ENCODE data around the gene RNF183. TPM values are rescaled to one million over a fixed set of nuclear protein-coding genes. Genes with fewer than 3 reads are reported as not detected.

The RNF183 gene
- polyA plus RNA-seq, 1 donor from 2014 or later = not detected

- Histone ChIP-seq H3K4me2 (ENCODE audit: low read length) (no peak overlapping the region), H3K27ac (ENCODE audit: low read length) (no peak overlapping the region), H3K9me3 (ENCODE audit: low read length) (no peaks in the 10 kb centered on the region), H3K27me3 (ENCODE audit: insufficient read depth, low read depth, low read length) (no peaks in the 10 kb centered on the region), H3F3A (ENCODE audit: insufficient read depth, low read length, poor library complexity, severe bottlenecking) (no peaks in the 10 kb centered on the region), H3K9me2 (ENCODE audit: insufficient read depth, low read length) (no peaks in the 10 kb centered on the region), H3K4me3 (ENCODE audit: low read length) (no peak overlapping the region), H3K36me3 (ENCODE audit: insufficient read depth, low read length) (no peaks in the 10 kb centered on the region), H2AFZ (ENCODE audit: low read depth, low read length) (no peak overlapping the region), H4K20me1 (ENCODE audit: insufficient read depth) (no peaks in the 10 kb centered on the region), H3K9ac (ENCODE audit: low read length) (no peak overlapping the region), H3K79me2 (replicated peaks; ENCODE audit: insufficient read depth, low read length) (no peaks in the 10 kb centered on the region)
- TF ChIP-seq EZH2 (IDR thresholded peaks at IDR 0.05; ENCODE audit: borderline replicate concordance, insufficient read depth, low read length, poor library complexity, severe bottlenecking) (no peak), REST (IDR thresholded peaks at IDR 0.05; ENCODE audit: borderline replicate concordance) (no peak), TAF1 (IDR thresholded peaks at IDR 0.05; ENCODE audit: low read depth) (no peak), EP300 (conservative IDR thresholded peaks at IDR 0.05; ENCODE audit: poor library complexity, severe bottlenecking) (no peak), CTCF (IDR thresholded peaks at IDR 0.05; ENCODE audit: poor library complexity, severe bottlenecking) (no peak), RAD21 (conservative IDR thresholded peaks at IDR 0.05) (no peak), MXI1 (conservative IDR thresholded peaks at IDR 0.05; ENCODE audit: poor library complexity, severe bottlenecking) (no peak), POLR2AphosphoS5 (IDR thresholded peaks at IDR 0.05) (no peak), SMC3 (conservative IDR thresholded peaks at IDR 0.05; ENCODE audit: poor library complexity) (no peak)
Observed at GRCh38 chr9:113316030-113316429, 12.9 kb upstream of the RNF183 start.

- Histone ChIP-seq H3K9me2 (ENCODE audit: insufficient read depth, low read length) (no peaks in the 10 kb centered on the region), H3K4me2 (ENCODE audit: low read length) (no peak overlapping the region), H3K9ac (ENCODE audit: low read length) (no peak overlapping the region), H3K79me2 (replicated peaks; ENCODE audit: insufficient read depth, low read length) (no peaks in the 10 kb centered on the region), H3K27ac (ENCODE audit: low read length) (no peak overlapping the region), H3K36me3 (ENCODE audit: insufficient read depth, low read length) (no peaks in the 10 kb centered on the region), H3K4me3 (ENCODE audit: low read length) (no peak overlapping the region), H4K20me1 (ENCODE audit: insufficient read depth) (no peaks in the 10 kb centered on the region), H3K9me3 (ENCODE audit: low read length) (no peaks in the 10 kb centered on the region), H3F3A (ENCODE audit: insufficient read depth, low read length, poor library complexity, severe bottlenecking) (no peaks in the 10 kb centered on the region), H3K27me3 (ENCODE audit: insufficient read depth, low read depth, low read length) (no peaks in the 10 kb centered on the region), H2AFZ (ENCODE audit: low read depth, low read length) (no peak overlapping the region)
- TF ChIP-seq SMC3 (conservative IDR thresholded peaks at IDR 0.05; ENCODE audit: poor library complexity) (no peak), POLR2AphosphoS5 (IDR thresholded peaks at IDR 0.05) (no peak), RAD21 (conservative IDR thresholded peaks at IDR 0.05) (no peak), EZH2 (IDR thresholded peaks at IDR 0.05; ENCODE audit: borderline replicate concordance, insufficient read depth, low read length, poor library complexity, severe bottlenecking) (no peak), MXI1 (conservative IDR thresholded peaks at IDR 0.05; ENCODE audit: poor library complexity, severe bottlenecking) (no peak)
Observed at GRCh38 chr9:113315231-113315630, 12.1 kb upstream of the RNF183 start.

Measured in neural cell (in vitro differentiated cells).